Activated T-helper 1 cell treated with anti-CD3 and anti-CD28 coated beads, Interleukin-2, amount 50 U/mL, for 16 hours (primary cell): Measurements from ENCODE around the gene KIAA0513.

Experiments used
- DNase-seq, 2 donors: peaks; one replicate each; pipeline ENCODE4 v3.0.0-alpha.2; 2020; ENCODE audit warnings: low read depth in 1 of 2, low spot score in 1 of 2

The KIAA0513 gene

GRCh38 chr16:85004587-85005205 is 22.9 kb upstream of the KIAA0513 start:
- DNase-seq: no peak

GRCh38 chr16:85005285-85006069 is 22.1 kb upstream of the KIAA0513 start:
- DNase-seq: no peak

- no peak for DNase-seq
Observed at GRCh38 chr16:85006639-85007038, 21.0 kb upstream of the KIAA0513 start.

GRCh38 chr16:85007496-85008214 is 19.9 kb upstream of the KIAA0513 start:
- DNase-seq: no peak

- no peak for DNase-seq
Observed at GRCh38 chr16:85008271-85008670, 19.3 kb upstream of the KIAA0513 start.

GRCh38 chr16:85010446-85010930 is 17.1 kb upstream of the KIAA0513 start:
- DNase-seq: no peak

- peak; percentile 71 to 76 for DNase-seq
Observed at GRCh38 chr16:85010931-85011845, 16.4 kb upstream of the KIAA0513 start, which contains the start of gene ZDHHC7. Gene ZDHHC7 (minus strand): TSS chr16:85011535. CDS start chr16:84990618, 20,917 bp downstream.

GRCh38 chr16:85011846-85012284 is 15.7 kb upstream of the KIAA0513 start:
- DNase-seq: no peak

- DNase-seq: no peak
Observed at GRCh38 chr16:85014311-85014710, 13.3 kb upstream of the KIAA0513 start.

GRCh38 chr16:85015481-85016187 is 12.0 kb upstream of the KIAA0513 start:
- DNase-seq: no peak

- no peak for DNase-seq
Observed at GRCh38 chr16:85017151-85017550, 10.4 kb upstream of the KIAA0513 start.

GRCh38 chr16:85017633-85018032 is 10.0 kb upstream of the KIAA0513 start:
- DNase-seq: no peak

- no peak for DNase-seq
Observed at GRCh38 chr16:85018529-85019236, 8.9 kb upstream of the KIAA0513 start.

- no peak for DNase-seq
Observed at GRCh38 chr16:85019659-85020245, 7.8 kb upstream of the KIAA0513 start.

- no peak for DNase-seq
Observed at GRCh38 chr16:85025781-85026653, 1.6 kb upstream of the KIAA0513 start.

GRCh38 chr16:85026703-85027102 is 892 bp upstream of the KIAA0513 start:
- DNase-seq: no peak

- no peak for DNase-seq
Observed at GRCh38 chr16:85027958-85028684, 526 bp downstream of the KIAA0513 start.
